Kidney (tissue), 14 donors: ENCODE results near the gene FMC1. TPM values are rescaled to one million over a fixed set of nuclear protein-coding genes. Genes with fewer than 3 reads are reported as not detected.

Source experiments
- DNase-seq, 5 donors: peaks; one replicate each; pipeline ENCODE4 v3.0.0-alpha.2; 2013 to 2020
- FAIRE-seq: peaks from 2 replicates; lab custom pipeline; 2012; peaks lifted over from hg19 to GRCh38; lab: Jason Lieb, UNC
- H3K27ac ChIP-seq, 2 donors: one replicate each; pipeline ENCODE4 v1.7.0; 2013; ENCODE audit warnings: low read depth in 2 of 2, low read length in 2 of 2, inconsistent platforms in 1 of 2
- H3K27me3 ChIP-seq: one replicate; pipeline ENCODE4 v1.7.1; 2013; ENCODE audit warnings: low read length, inconsistent platforms; ENCODE audit not compliant: control insufficient read depth, insufficient read depth
- H3K36me3 ChIP-seq, 3 donors: one replicate each; pipeline versions ENCODE4 v1.7.0 to v1.7.1; 2013; ENCODE audit warnings: low read length in 3 of 3, control low read depth in 1 of 3, inconsistent platforms in 1 of 3; ENCODE audit not compliant: insufficient read depth in 3 of 3, control insufficient read depth in 2 of 3
- H3K4me1 ChIP-seq, 3 donors: one replicate each; pipeline versions ENCODE4 v1.7.0 to v1.7.1; 2013; ENCODE audit warnings: low read length in 3 of 3, inconsistent platforms in 1 of 3, low read depth in 1 of 3; ENCODE audit not compliant: control insufficient read depth in 2 of 3, insufficient read depth in 2 of 3
- H3K4me3 ChIP-seq, 3 donors: one replicate each; pipeline versions ENCODE4 v1.7.0 to v1.8.1; 2013; ENCODE audit warnings: low read length in 3 of 3, control low read depth in 1 of 3, inconsistent platforms in 1 of 3
- H3K9ac ChIP-seq, 3 donors: one replicate each; pipeline versions ENCODE4 v1.7.0 to v1.7.1; 2013; ENCODE audit warnings: low read length in 3 of 3, control low read depth in 1 of 3, inconsistent platforms in 1 of 3
- H3K9me3 ChIP-seq, 3 donors: one replicate each; pipeline versions ENCODE4 v1.7.0 to v1.7.1; 2013; ENCODE audit warnings: low read length in 3 of 3, control low read depth in 1 of 3, inconsistent platforms in 1 of 3; ENCODE audit not compliant: control insufficient read depth in 2 of 3, insufficient read depth in 1 of 3
- CTCF ChIP-seq: IDR thresholded peaks from 3 replicates; pipeline ENCODE4 v1.5.1; 2012; ENCODE audit warnings: mild to moderate bottlenecking, moderate library complexity, borderline replicate concordance; ENCODE audit not compliant: insufficient read depth; ENCODE audit errors: extremely low read depth
- intact Hi-C: fragments of 100-400 bp; cut with DNase I; formaldehyde crosslinking; loops from one replicate; pipeline ENCODE4 v1.11.1; 2022
- polyA plus RNA-seq: library from polyadenylated mRNA; stranded (reverse); fragments of 350-450 nt; fragmentation: Illumina TruSeq; extraction: RNeasy Lipid Tissue Mini Kit (QIAGEN cat#74804); gene quantifications from one replicate; pipeline ENCODE4 v1.2.3, GENCODE V29; 2014; ENCODE audit warnings: low read depth, low replicate concordance; ENCODE audit not compliant: insufficient read depth
- total RNA-seq: library from RNA; stranded (reverse); fragmentation: NEBNext Ultra II Directional; extraction: Animal tissue kit (Norgen Biotek cat#: 25700); gene quantifications from one replicate; pipeline ENCODE4 v1.2.1, GENCODE V29; 2021
- donor health status: control.
- donor health status: control.
- donor health status: control.
- donor health status: control.
- donor health status: control.
- donor health status: DM: yes; HTN: yes; CAD: no.
- donor health status: Normal renal cell carcinoma (clear cell type).

Gene FMC1
- total and polyA plus RNA-seq, 2 donors from 2014 or later, result 23.0 to 109 TPM

GRCh38 chr7:139382439-139382838 lies 41.3 kb downstream of the FMC1 start:
- DNase-seq (no peak), FAIRE-seq (no peak)
- Histone ChIP-seq H3K27me3 (no peaks in the 10 kb centered on the region), H3K4me1 (no peaks in the 10 kb centered on the region), H3K9ac (no peak overlapping the region), H3K9me3 (no peaks in the 10 kb centered on the region), H3K27ac (no peak overlapping the region), H3K4me3 (no peak overlapping the region), H3K36me3 (peaks cover 5 to 14% (median 6%) of the 10 kb centered on the region in 3 donors)
- no peak for TF ChIP-seq CTCF
- intact Hi-C loops, result no loop called here

GRCh38 chr7:139384611-139385010 lies 43.5 kb downstream of the FMC1 start:
- Histone ChIP-seq H3K27ac (no peak overlapping the region), H3K4me1 (no peaks in the 10 kb centered on the region), H3K9me3 (no peaks in the 10 kb centered on the region), H3K36me3 (peaks cover 6 to 11% (median 8%) of the 10 kb centered on the region in 3 donors), H3K4me3 (no peak overlapping the region), H3K27me3 (no peaks in the 10 kb centered on the region), H3K9ac (no peak overlapping the region)
- no peak for TF ChIP-seq CTCF
- FAIRE-seq, result no peak
- intact Hi-C loops, result no loop called here
- DNase-seq, result no peak

GRCh38 chr7:139387594-139387993 lies 46.5 kb downstream of the FMC1 start:
- DNase-seq, result no peak
- FAIRE-seq, result no peak
- no peaks in the 10 kb centered on the region for H3K4me1 ChIP-seq
- intact Hi-C loops, result no loop called here
- H3K9me3 ChIP-seq, result no peaks in the 10 kb centered on the region
- H3K36me3 ChIP-seq, result peaks cover 5 to 17% (median 9%) of the 10 kb centered on the region in 3 donors
- no peak overlapping the region for H3K4me3 ChIP-seq
- H3K9ac ChIP-seq, result no peak overlapping the region
- no peak overlapping the region for H3K27ac ChIP-seq
- TF ChIP-seq CTCF, result no peak
- no peaks in the 10 kb centered on the region for H3K27me3 ChIP-seq

- FAIRE-seq (no peak), DNase-seq (no peak)
- intact Hi-C loops, result no loop called here
- Histone ChIP-seq H3K9ac (no peak overlapping the region), H3K9me3 (no peaks in the 10 kb centered on the region), H3K36me3 (peaks cover 5 to 17% (median 9%) of the 10 kb centered on the region in 3 donors), H3K4me3 (no peak overlapping the region), H3K27ac (no peak overlapping the region), H3K4me1 (no peaks in the 10 kb centered on the region), H3K27me3 (no peaks in the 10 kb centered on the region)
- TF ChIP-seq CTCF, result no peak
Measured at GRCh38 chr7:139389091-139389490, 48.0 kb downstream of the FMC1 start.
